ENCODE data around the gene CNOT6.

DNA sequence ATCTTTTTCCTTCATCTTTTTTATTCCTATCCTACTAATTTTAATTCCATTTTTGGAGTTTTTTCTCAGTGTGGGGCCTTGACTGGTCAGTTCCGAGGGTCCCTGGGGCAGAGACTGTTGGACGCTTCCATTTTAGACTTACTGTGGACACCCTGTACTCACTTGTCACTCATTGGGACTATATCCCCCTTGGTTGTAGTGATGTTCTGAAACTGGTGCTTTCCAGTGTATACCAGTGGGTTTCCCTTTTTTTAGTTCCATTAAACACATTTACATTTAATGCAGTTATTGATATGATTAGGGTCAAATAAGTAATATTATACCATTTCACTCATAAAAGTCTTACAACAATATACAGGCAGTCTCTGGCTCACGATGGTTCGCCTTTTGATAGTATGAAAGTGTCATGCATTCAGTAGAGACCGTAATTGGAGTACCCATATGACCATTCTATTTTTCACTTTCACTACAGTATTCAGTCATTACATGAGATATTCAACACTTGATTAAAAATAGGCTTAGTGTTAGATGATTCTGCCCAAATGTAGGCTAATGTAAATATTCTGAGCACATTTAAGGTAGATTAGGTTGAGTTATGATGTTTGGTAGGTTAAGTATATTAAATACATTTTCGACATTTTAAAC lies 46.0 kb downstream of the CNOT6 start:
- TF ChIP-seq, protein P1, sequence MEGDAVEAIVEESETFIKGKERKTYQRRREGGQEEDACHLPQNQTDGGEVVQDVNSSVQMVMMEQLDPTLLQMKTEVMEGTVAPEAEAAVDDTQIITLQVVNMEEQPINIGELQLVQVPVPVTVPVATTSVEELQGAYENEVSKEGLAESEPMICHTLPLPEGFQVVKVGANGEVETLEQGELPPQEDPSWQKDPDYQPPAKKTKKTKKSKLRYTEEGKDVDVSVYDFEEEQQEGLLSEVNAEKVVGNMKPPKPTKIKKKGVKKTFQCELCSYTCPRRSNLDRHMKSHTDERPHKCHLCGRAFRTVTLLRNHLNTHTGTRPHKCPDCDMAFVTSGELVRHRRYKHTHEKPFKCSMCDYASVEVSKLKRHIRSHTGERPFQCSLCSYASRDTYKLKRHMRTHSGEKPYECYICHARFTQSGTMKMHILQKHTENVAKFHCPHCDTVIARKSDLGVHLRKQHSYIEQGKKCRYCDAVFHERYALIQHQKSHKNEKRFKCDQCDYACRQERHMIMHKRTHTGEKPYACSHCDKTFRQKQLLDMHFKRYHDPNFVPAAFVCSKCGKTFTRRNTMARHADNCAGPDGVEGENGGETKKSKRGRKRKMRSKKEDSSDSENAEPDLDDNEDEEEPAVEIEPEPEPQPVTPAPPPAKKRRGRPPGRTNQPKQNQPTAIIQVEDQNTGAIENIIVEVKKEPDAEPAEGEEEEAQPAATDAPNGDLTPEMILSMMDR (conservative IDR thresholded peaks at IDR 0.05 in 1 of 2, IDR thresholded peaks at IDR 0.05 in 1 of 2; ENCODE audit: extremely low read depth in 1 of 2, insufficient read depth in 1 of 2, low read depth in 1 of 2, low read length in 2 of 2) = no peak
- TF ChIP-seq EZH2 (IDR thresholded peaks at IDR 0.05; ENCODE audit: borderline replicate concordance, low read length) = no peak

Data from mammary epithelial cell (primary cell).